Liver (tissue), 3 donors: ENCODE data around the gene TGM4.

Experiments used
- ATF3 ChIP-seq: IDR thresholded peaks from 2 replicates; pipeline ENCODE4 v1.6.1; 2016; ENCODE audit warnings: antibody characterized with exemption
- EGR1 ChIP-seq, 2 donors: IDR thresholded peaks; 2 replicates each; pipeline ENCODE4 v1.6.1; 2016 to 2018; ENCODE audit warnings: antibody characterized with exemption in 2 of 2, low read depth in 2 of 2
- GABPA ChIP-seq, 2 donors: IDR thresholded peaks in 1 of 2; conservative IDR thresholded peaks in 1 of 2; 2 replicates each; pipeline ENCODE4 v1.6.1; 2016; ENCODE audit warnings: antibody characterized with exemption in 2 of 2, mild to moderate bottlenecking in 1 of 2, moderate library complexity in 1 of 2
- HNF4G ChIP-seq: IDR thresholded peaks from 2 replicates; pipeline ENCODE4 v1.6.1; 2016; ENCODE audit warnings: antibody characterized with exemption
- JUND ChIP-seq, 2 donors: IDR thresholded peaks; 2 replicates each; pipeline ENCODE4 v1.6.1; 2016; ENCODE audit warnings: antibody characterized with exemption in 2 of 2
- RAD21 ChIP-seq, 2 donors: IDR thresholded peaks; 2 replicates each; pipeline ENCODE4 v1.6.1; 2016; ENCODE audit warnings: antibody characterized with exemption in 2 of 2, mild to moderate bottlenecking in 2 of 2
- TAF1 ChIP-seq: conservative IDR thresholded peaks from 2 replicates; pipeline ENCODE4 v1.6.1; 2016; ENCODE audit warnings: antibody characterized with exemption, mild to moderate bottlenecking
- TF ChIP-seq, protein P1 (sequence below): fragments of 150-350 bp; IDR thresholded peaks from 2 replicates; pipeline ENCODE4 v1.5.1; 2017; ENCODE audit warnings: improper control_type of control experiment, low read depth, low read length; ENCODE audit not compliant: missing input control
- TF ChIP-seq, protein P2 (sequence below): IDR thresholded peaks from 2 replicates; pipeline ENCODE4 v1.6.1; 2016; ENCODE audit warnings: antibody characterized with exemption, mild to moderate bottlenecking
- TF ChIP-seq, protein P3 (sequence below): IDR thresholded peaks from 2 replicates; pipeline ENCODE4 v1.6.1; 2016; ENCODE audit warnings: antibody characterized with exemption
- TF ChIP-seq, protein P4 (sequence below): IDR thresholded peaks from 2 replicates; pipeline ENCODE4 v1.6.1; 2016; ENCODE audit warnings: antibody characterized with exemption
- donor health status: healthy.
- donor health status: healthy.

DNA sequence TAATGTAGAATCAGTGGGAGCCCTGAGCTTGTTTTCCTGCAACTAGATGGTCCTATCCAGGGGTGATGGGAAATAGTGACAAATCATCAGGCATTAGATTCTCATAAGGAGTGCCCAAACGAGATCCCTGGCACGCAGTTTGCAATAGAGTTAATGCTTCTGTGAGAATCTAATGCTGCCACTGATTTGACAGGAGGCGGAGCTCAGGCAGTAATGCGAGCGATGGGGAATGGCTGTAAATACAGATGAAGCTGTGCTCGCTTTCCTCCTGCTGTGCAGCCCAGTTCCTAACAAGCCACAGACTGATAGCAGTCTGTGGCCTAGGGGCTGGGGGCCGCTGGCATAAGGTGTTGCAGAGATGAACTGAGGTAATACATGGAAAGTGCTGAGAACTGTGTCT lies 41.0 kb upstream of the TGM4 start:
- TF ChIP-seq TAF1 = no peak
- TF ChIP-seq, protein P1, sequence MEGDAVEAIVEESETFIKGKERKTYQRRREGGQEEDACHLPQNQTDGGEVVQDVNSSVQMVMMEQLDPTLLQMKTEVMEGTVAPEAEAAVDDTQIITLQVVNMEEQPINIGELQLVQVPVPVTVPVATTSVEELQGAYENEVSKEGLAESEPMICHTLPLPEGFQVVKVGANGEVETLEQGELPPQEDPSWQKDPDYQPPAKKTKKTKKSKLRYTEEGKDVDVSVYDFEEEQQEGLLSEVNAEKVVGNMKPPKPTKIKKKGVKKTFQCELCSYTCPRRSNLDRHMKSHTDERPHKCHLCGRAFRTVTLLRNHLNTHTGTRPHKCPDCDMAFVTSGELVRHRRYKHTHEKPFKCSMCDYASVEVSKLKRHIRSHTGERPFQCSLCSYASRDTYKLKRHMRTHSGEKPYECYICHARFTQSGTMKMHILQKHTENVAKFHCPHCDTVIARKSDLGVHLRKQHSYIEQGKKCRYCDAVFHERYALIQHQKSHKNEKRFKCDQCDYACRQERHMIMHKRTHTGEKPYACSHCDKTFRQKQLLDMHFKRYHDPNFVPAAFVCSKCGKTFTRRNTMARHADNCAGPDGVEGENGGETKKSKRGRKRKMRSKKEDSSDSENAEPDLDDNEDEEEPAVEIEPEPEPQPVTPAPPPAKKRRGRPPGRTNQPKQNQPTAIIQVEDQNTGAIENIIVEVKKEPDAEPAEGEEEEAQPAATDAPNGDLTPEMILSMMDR = no peak
- TF ChIP-seq JUND (IDR thresholded peaks at IDR 0.05) = no peak
- TF ChIP-seq GABPA (IDR thresholded peaks at IDR 0.05 in 1 of 2, conservative IDR thresholded peaks at IDR 0.05 in 1 of 2) = no peak
- TF ChIP-seq RAD21 (IDR thresholded peaks at IDR 0.05) = no peak
- TF ChIP-seq, protein P2, sequence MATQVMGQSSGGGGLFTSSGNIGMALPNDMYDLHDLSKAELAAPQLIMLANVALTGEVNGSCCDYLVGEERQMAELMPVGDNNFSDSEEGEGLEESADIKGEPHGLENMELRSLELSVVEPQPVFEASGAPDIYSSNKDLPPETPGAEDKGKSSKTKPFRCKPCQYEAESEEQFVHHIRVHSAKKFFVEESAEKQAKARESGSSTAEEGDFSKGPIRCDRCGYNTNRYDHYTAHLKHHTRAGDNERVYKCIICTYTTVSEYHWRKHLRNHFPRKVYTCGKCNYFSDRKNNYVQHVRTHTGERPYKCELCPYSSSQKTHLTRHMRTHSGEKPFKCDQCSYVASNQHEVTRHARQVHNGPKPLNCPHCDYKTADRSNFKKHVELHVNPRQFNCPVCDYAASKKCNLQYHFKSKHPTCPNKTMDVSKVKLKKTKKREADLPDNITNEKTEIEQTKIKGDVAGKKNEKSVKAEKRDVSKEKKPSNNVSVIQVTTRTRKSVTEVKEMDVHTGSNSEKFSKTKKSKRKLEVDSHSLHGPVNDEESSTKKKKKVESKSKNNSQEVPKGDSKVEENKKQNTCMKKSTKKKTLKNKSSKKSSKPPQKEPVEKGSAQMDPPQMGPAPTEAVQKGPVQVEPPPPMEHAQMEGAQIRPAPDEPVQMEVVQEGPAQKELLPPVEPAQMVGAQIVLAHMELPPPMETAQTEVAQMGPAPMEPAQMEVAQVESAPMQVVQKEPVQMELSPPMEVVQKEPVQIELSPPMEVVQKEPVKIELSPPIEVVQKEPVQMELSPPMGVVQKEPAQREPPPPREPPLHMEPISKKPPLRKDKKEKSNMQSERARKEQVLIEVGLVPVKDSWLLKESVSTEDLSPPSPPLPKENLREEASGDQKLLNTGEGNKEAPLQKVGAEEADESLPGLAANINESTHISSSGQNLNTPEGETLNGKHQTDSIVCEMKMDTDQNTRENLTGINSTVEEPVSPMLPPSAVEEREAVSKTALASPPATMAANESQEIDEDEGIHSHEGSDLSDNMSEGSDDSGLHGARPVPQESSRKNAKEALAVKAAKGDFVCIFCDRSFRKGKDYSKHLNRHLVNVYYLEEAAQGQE = no peak
- TF ChIP-seq EGR1 (IDR thresholded peaks at IDR 0.05; ENCODE audit: low read depth in 2 of 2) = no peak
- TF ChIP-seq ATF3 = no peak
- TF ChIP-seq, protein P3, sequence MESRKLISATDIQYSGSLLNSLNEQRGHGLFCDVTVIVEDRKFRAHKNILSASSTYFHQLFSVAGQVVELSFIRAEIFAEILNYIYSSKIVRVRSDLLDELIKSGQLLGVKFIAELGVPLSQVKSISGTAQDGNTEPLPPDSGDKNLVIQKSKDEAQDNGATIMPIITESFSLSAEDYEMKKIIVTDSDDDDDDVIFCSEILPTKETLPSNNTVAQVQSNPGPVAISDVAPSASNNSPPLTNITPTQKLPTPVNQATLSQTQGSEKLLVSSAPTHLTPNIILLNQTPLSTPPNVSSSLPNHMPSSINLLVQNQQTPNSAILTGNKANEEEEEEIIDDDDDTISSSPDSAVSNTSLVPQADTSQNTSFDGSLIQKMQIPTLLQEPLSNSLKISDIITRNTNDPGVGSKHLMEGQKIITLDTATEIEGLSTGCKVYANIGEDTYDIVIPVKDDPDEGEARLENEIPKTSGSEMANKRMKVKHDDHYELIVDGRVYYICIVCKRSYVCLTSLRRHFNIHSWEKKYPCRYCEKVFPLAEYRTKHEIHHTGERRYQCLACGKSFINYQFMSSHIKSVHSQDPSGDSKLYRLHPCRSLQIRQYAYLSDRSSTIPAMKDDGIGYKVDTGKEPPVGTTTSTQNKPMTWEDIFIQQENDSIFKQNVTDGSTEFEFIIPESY = no peak
- no peak for TF ChIP-seq HNF4G
- TF ChIP-seq, protein P4, sequence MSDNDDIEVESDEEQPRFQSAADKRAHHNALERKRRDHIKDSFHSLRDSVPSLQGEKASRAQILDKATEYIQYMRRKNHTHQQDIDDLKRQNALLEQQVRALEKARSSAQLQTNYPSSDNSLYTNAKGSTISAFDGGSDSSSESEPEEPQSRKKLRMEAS = no peak
